ENCODE measurements around the gene MRPL9.

GRCh38 chr1:151799179-151800022 is 36.1 kb upstream of the MRPL9 start:
- TF ChIP-seq POLR2A (IDR thresholded peaks at IDR 0.05) (no peak), CTCF (IDR thresholded peaks at IDR 0.05) (no peak)
